GM21717 (cell line): ENCODE data around the gene SLC37A3.

Source experiments
- ATAC-seq: cut with Tn5 transposase; IDR thresholded peaks from one replicate; pipeline ENCODE4 v1.9.1; 2021; ENCODE audit warnings: mild to moderate bottlenecking, moderate library complexity; ENCODE audit not compliant: unreplicated experiment

Gene SLC37A3

DNA sequence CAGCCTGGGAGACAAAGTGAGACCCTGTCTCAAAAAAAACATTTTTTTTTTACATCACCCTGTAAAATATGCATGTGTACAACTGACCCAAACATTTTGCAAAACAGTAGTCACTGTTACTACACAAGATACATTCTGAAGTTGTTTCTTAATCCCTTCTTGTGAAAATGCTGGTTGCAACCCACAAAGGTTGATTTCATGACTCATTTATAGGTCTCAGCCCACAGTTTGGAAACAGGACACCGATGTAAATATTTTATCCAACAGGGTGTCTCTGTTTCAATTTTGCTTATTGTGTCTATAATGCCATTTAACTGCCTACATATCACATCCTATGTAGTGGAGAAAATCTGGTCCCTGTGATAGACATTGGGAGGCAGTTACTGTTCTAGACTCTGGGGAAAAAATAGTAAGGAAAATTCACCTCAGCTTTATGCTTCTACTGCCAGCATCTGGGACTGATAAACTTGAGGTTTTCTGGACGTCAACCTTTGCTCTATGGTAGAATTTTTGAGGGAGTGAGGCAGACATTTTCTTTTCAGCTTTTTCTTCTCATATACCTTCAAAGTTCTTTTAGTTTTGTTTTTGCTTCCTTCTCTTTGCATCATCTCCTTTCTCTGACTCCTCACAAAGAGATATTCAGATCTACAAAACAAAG is 4.0 kb upstream of the SLC37A3 start:
- ATAC-seq = no peak

DNA sequence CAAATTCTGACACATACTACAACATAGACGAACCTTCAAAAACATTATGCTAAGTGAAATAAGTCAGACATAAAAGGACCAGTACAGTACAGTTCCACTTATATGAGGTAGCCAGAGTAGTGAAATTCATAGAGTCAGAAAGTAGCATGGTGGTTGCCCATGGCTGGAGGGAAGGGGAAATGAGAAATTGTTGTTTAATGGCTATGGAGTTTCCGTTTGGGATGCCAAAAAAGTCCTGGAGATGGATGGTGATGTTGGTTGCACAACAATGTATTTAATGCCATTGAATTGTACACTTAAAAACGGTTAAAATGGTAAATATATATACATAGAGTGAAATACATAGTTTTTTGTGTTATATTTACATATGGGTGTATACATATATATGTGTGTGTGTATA is 2.1 kb upstream of the SLC37A3 start:
- no peak for ATAC-seq

DNA sequence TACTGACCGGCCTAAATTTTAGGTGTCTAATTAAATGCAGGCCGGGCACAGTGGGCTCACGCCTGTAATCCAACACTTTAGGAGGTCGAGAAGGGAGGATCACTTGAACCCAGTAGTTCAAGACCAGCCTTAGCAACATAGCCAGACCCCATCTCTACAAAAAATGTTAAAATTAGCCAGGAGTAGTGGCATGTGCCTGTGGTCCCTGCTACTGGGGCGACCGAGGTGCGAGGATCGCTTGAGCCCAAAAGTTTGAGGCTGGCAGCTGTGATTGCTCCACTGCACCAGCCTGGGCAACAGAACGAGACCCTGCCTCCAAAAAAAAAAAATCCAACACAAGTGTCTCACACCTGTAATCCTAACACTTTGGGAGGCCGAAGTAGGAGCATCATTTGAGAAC is 491 bp upstream of the SLC37A3 start:
- no peak for ATAC-seq

DNA sequence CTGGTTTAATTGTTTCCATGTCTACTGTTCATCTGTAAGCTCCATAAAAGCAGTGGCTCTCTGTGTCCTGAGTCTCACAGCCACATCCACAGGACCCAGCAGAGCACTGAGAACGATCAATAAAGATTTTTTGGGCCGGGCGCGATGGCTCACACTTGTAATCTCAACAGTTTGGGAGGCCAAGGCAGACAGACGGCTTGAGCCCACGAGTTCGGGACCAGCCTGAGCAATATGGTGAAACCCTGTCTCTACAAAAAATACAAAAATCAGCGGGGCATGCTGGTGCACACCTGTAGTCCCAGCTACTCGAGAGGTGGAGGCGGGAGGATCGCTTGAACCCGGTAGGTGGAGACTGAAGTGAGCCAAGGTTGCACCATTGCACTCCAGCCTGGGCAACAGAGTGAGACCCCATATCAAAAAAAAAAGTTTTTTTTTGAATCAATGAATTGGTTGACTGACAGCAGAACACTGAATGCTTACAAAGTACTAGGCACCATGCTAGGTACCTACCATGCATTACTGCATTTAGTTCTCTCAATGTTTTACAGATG is 4.5 kb downstream of the SLC37A3 start:
- no peak for ATAC-seq

DNA sequence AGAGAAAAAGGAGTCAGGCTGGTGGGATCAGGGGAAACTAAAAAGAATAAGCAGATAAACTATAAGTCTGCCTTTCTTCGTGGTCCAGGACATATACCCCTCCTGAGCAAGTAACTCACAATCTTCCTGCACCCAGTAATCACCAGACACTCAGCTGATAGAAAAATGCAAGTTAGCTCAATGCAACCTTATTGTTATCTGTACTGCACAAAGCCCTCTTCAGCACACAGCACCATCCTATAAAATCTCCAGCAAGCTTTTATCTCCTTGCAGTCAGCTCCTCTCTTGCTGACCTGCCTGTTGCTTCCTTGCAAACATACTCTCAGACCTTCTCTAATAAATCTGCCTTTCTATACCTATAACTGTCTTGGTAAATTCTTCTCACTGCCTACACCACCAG is 6.7 kb downstream of the SLC37A3 start:
- no peak for ATAC-seq

DNA sequence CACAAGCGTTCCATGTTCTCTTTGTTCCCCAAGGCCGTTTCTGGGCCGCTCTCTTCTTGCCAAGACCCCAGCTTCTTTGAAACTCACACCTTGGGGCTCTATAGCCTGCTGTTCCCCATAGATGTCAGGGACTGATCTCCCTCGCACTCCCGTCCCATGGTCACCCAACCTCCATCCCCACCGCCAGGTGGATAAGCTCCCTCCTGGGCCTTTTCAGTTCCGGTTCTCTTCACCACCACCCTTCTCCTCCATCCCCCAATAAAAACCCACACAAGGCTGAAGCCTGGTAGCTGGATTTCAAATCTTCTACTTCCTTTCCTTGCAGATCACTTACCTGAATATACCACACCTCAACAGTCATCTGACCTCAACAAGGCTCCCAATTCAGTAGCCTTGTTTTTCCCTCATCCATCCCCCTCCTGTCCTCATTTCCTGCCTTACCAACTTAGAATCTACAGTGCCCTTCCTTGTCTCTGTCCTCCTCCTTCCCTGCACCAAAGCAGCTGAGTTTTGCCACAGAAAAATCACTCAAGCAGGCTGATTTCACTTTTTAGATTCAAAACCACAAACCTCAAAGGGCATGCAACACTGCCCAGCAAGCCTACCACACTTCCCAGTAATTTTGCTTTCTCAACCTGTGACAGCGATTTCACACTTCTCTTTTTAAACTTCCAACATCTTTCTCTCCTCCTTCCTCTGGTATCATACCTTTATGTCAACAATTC is 7.7 kb downstream of the SLC37A3 start:
- peak; percentile 77 for ATAC-seq

DNA sequence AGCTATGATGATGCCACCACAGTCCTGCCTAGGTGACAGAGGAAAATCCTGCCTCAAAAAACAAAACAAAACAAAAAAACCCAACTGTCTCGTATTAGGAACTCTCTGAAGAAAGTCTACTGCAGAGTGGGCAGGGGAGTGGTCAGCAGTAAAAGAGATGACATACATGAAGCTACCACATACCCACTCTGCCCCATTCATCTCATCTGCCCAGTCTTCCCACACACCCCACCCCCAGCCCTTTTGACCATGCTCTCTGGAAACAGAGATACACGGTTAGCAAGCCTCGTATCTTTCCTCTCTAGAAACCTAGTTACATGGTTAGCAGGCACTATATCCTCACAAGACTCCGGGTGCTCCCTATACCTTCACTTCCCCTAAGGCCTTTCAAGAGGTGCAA is 8.3 kb downstream of the SLC37A3 start:
- ATAC-seq = peak; percentile 12

DNA sequence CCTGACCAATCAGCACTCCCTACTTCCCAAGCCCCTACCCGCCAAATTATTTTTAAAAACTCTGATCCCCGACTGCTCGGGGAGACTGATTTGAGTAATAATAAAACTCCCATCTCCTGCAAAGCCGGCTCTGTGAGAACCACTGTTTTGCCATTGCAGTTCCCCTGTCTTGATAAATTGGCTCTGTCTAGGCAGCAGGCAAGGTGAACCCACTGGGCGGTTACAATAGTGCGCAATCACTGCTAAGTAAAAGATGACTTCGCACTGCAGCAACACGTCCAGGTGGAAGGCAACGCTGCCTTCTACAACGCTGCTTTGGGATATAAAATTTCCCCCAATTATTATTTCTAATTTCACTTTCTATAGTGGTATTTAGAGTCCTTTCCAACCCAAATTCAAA is 8.9 kb downstream of the SLC37A3 start:
- ATAC-seq = no peak

DNA sequence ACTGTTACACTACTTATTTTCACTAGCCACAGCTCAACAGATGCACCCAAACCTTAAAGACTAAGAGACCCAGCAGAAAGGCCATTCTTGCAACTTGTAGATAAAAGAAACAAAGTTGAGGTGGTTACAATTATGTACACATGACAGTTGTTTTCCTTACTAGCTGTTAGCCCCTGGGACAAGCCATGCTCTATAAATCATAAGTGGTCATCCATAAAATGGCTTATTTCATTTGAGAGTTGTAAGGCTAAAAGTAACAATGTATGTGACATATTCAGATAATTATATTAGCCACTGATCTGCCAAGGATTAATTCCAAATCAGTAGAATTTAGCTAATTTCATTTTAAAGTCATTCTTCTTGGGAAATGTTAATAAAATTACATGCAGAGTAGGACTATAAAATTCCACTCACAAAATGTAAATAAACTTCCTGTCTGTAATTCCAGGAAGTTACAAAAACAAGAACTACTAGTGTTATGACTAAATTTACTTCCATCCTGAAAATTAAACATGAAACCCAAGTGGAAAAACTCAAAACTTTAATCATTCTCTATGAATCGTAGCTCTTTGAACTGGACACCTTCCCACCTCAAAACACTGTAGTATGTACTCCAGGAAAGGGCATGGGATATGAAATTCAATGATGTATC is 13.3 kb downstream of the SLC37A3 start:
- ATAC-seq = no peak

DNA sequence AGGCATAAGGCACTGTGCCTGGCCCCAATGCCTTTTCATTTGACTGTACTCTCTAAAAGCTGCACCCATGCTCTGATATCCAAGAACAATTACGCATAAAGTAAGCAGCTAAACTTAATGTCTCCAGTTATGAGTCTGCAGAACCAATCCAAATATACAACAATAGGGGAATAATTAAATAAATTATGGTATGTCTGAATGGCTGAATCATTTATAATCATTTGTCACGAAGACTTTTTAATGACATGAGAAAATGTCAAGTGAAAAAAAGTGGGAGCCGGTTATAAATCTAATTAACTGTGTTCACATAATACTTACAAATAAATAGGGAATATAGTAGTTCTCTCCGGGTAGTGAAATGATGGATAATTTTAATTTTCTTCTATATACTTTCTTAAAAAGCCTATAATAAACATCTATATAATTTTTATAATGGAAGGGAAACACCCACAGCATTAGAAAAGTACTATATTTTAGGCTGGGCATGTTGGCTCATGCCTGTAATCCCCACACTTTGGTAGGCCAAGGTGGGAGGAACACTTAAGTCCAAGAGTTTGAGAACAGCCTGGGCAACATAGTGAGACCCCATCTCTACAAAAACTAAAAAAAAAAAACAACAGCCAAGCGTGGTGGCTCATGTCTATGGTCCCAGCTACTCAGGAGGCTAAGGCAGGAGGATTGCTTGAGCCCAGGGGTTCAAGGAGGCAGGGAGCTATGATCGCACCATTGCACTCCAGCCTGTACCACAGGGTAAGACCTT is 14.2 kb downstream of the SLC37A3 start:
- ATAC-seq = no peak

DNA sequence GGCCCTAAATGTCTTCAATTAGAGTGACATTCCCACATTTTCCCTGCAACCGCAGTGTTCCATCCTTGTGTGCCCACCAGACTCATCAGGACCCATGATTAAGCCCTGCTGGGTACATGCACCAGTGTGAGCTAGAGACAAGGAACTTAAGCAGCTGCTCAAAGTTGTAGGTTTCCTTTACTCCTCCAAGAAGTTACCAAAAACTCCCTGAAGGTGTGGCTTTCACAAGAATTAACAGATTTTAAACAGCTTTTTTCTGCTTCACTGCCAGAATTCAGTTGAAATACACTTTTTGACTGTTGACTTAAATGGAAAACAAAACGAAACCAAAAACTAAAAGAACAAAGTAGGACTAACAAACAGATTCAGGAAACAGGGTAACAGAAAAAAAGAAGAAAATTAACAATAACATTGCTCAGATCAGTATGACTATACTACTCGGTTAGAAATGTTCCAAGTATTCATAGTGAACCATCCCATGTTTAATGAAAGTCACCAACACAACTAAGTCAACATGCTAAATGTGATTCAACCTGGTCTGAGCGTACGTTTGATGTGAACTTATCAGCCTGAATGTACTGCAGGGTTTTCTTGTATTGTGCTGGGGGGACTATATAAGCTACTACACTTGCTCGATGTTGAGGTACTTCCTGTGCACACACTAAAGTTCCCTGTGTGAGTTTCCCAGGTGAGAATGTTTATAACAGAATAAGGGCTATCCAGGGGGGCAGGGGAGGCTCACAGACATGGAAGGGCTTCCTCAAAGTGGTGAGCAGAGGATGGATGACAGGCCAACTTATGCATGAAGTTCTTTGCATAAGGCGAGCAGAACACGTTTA is 22.2 kb downstream of the SLC37A3 start:
- ATAC-seq = no peak

DNA sequence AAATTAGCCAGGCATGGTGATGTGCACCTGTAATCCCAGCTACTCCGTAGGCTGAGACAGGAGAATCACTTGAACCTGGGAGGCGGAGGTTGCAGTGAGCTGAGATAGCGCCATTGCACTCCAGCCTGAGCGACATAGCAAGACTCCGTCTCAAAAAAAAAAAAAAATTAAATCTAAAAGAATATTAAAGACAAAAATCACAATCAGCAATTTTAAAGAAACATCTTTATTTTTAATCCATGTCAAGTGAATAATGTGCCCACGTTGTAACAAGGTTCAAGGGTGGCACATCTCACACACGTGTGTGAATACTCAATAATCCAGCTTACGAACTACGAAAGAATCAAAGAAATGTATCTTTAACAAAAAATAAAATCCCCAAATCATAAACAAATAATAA is 23.0 kb downstream of the SLC37A3 start:
- no peak for ATAC-seq

DNA sequence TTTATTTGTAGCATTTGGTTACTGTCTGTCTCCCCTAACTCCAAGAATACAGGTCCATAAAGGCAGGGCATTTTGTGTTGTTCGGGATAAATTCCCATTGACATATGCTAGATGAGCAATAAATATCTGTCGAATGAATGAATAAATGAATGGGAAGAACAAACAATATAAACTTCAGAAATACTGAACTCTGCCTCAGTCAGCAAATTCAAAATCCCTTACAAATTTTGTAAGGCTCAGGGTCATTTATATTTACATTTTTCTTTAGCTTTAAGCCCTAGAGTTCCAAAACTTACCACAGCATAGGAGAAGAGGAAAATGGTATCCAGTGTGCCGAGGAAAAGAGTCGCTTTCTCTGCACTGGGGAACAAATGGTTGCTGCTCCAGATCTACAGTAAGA is 29.0 kb downstream of the SLC37A3 start:
- ATAC-seq = no peak

DNA sequence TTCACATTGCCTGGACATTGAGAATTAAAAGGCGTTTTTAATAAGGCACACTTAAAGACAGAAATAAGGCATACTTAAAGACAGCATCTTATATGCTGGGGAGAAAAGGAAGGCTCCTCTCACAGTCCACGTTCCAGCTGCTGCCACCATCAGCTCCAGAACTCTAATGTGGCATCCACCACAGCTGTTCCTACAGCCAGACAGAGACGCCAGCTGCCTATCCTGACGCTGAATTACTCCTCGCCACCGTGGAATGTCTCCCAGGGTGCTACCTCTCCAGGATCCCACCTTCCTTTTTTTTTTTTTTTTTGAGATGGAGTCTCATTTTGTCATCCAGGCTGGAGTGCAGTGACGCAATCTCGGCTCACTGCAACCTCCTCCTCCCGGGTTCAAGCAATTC is 30.8 kb downstream of the SLC37A3 start:
- no peak for ATAC-seq

DNA sequence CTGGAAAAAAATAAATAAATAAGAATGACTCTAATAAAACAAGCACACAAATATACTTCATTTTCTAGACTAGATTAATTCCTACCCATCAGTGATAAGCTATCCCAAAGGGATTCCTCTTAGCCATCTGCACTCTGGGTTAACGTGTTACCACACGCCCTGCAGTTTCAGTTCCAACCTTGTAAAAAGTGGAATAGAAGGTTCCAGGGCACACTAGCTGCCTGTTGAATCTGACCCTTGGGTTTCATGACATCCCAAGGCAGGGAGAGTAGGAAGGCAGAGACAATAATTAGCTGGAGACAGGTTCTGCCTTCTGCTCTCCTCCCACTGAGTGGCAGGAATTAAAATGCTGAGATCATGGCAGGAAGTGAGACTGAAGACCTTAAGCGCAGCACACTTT is 33.5 kb downstream of the SLC37A3 start:
- ATAC-seq = no peak

DNA sequence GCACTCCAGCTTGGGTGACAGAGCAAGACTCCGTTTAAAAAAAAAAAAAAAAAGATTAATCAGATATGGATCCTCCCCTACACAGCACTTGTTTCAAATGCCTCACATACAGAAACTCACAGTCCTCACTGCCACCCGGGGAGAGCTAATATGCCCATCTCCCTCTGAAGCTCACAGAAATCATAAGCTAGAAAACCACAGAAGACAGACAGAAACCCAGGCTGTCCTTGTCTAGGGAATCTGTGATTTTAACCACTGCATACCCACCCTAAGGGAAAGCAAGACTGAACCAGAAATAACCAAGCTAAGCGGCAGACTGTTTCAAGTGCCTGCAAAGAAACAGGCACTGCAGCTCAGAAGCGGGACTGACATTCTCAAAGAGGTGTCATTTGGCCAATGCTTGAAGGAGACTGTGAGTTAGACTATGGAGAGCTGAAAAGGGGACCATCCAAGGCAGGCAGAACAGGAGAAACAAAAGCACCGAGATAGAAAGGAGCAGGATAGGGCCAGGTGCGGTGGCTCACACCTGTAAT is 37.6 kb downstream of the SLC37A3 start:
- no peak for ATAC-seq

DNA sequence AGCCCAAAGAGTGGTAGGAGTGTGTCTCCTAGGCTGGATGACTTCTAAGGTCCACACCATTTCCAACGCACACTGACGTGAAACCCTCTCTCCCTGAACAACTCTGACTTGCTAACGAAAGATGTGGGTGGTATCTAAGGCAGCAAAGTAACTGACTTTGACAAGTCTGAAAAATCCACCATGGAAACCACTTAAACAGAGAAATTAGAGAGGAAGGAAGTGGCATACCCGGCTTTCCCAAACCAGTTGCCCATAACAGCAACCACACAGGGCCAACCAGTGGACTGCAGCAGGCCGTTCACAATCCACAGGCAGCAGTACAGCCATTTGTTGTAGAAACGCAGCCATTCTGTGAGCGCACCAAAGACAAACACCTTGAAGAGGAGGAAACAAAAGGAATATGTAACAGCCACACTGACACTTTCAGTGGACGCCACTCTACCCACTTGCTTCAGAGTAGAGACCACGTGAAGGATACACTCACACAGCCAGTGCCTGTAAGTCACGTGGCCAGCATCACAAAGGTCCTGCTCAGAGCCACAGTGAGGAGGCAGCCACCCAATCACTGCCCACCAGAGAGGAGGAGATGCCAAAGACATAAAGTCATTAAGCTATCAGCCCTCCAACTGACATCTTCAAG is 39.8 kb downstream of the SLC37A3 start:
- no peak for ATAC-seq

DNA sequence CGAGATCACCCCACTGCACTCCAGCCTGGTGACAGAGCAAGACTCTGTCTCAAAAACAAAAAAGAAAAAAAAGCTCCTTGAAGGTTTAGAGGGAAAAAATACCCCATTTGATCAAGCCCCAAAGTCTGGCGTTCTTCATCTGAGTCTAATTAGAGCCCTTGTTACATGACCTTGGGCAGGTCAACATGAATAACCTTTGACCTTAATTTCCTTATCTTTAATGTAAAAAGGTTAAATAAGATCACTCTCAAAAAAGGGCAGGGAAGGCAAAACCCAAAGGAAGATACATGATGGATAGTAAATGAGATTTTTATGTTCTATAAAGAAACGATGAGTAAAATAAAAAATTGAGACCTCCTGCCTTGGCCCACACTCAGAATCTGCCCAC is 40.3 kb downstream of the SLC37A3 start:
- ATAC-seq = no peak

DNA sequence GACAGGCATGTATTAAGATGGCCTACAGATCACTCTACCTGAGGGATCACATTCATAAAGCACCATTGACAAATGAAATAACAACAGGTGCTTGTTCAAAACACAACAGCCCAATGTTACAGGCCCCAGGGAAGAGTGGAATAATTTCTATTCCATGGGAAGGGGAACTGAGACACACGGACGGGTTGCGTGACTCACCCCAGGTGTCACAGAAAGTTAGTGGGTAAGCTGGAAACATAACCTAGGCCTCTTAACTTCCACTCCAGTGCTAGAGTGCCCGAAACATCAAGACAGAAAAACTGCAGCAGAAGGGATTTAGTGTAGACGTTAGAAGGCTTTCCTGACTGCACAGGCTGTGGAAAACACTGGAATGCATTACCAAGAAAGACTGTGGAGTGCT is 48.3 kb downstream of the SLC37A3 start:
- no peak for ATAC-seq
